DOHH2 (cell line): ENCODE measurements around the gene DAGLA.

Experiments
- H3F3A ChIP-seq: fragments of 200-600 bp; sonication (generic), shearing (Covaris generic); 2 replicates; pipeline ENCODE4 v1.6.0; 2016; ENCODE audit warnings: antibody characterized with exemption, mild to moderate bottlenecking; ENCODE audit not compliant: control insufficient read depth, insufficient read depth
- H3K27ac ChIP-seq: fragments of 200-600 bp; sonication (generic); 2 replicates; pipeline ENCODE4 v1.5.1; 2014; ENCODE audit warnings: low read depth, mild to moderate bottlenecking, low read length, moderate library complexity
- H3K27me3 ChIP-seq: fragments of 200-600 bp; sonication (generic); 2 replicates; pipeline ENCODE4 v1.6.1; 2014; ENCODE audit warnings: mild to moderate bottlenecking, low read length, mixed read lengths; ENCODE audit not compliant: control insufficient read depth
- H3K36me3 ChIP-seq: fragments of 200-600 bp; sonication (generic); 2 replicates; pipeline ENCODE4 v1.6.1; 2014; ENCODE audit warnings: mild to moderate bottlenecking, low read length, moderate library complexity, mixed read lengths; ENCODE audit not compliant: control insufficient read depth
- H3K4me1 ChIP-seq: fragments of 200-600 bp; sonication (generic); 2 replicates; pipeline ENCODE4 v1.6.1; 2014; ENCODE audit warnings: mild to moderate bottlenecking, low read length, mixed read lengths; ENCODE audit not compliant: control insufficient read depth
- H3K4me2 ChIP-seq: fragments of 200-600 bp; sonication (generic); 2 replicates; pipeline ENCODE4 v1.6.0; 2014; ENCODE audit warnings: mild to moderate bottlenecking, low read length, moderate library complexity
- H3K4me3 ChIP-seq: fragments of 200-600 bp; sonication (generic); 2 replicates; pipeline ENCODE4 v1.5.1; 2014; ENCODE audit warnings: mild to moderate bottlenecking, low read length, mixed read lengths
- H3K79me2 ChIP-seq: fragments of 200-600 bp; sonication (generic); 2 replicates; pipeline ENCODE4 v1.6.1; 2014; ENCODE audit warnings: mild to moderate bottlenecking, low read length, mixed read lengths; ENCODE audit not compliant: control insufficient read depth
- H3K9me2 ChIP-seq: fragments of 200-600 bp; sonication (generic); replicated peaks from 2 replicates; pipeline ENCODE4 v1.6.1; 2014; ENCODE audit warnings: mild to moderate bottlenecking, low read length, mixed read lengths; ENCODE audit not compliant: control insufficient read depth
- H3K9me3 ChIP-seq: fragments of 200-600 bp; sonication (generic); 2 replicates; pipeline ENCODE4 v1.6.1; 2014; ENCODE audit warnings: antibody characterized with exemption, low read length, mixed read lengths; ENCODE audit not compliant: control insufficient read depth, insufficient read depth
- H4K20me1 ChIP-seq: fragments of 200-600 bp; sonication (generic); 2 replicates; pipeline ENCODE4 v1.6.0; 2014; ENCODE audit warnings: low read depth, mild to moderate bottlenecking, antibody characterized with exemption, low read length, moderate library complexity; ENCODE audit not compliant: control insufficient read depth, insufficient read depth
- CTCF ChIP-seq: fragments of 200-600 bp; sonication (generic); IDR thresholded peaks from one replicate; pipeline ENCODE4 v1.5.1; 2014; ENCODE audit warnings: antibody characterized with exemption, mild to moderate bottlenecking, low read depth, low read length; ENCODE audit not compliant: poor library complexity, severe bottlenecking
- EZH2phosphoT487 ChIP-seq: fragments of 200-600 bp; sonication (generic); IDR thresholded peaks from 2 replicates; pipeline ENCODE4 v1.6.1; 2017; ENCODE audit warnings: borderline replicate concordance, mild to moderate bottlenecking, antibody characterized with exemption, low read length, moderate library complexity, mixed read lengths

Gene DAGLA

GRCh38 chr11:61686066-61686465 is 5.9 kb downstream of the DAGLA start:
- peaks cover 26% of the 10 kb centered on the region for H3K27me3 ChIP-seq
- TF ChIP-seq CTCF (no peak), EZH2phosphoT487 (no peak)

DNA sequence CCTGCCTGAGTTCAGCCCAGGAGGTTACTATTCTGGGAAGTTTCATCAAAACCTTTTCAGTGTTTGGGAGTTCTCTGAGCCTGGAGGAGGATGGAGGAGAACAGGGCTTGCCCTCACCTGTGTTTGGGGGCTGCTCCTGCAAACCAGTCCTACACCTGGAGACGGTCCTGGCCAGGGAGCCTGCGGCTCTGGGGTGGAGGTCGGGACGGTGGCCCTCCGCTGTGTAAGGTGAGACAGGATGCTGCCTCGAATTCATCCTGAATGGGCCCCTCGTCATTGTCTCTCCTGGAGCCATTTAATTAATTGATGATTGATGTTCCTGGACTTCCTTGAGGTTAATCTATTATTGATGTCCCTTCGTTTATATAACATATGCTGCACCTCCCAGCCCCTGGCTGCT is 6.3 kb downstream of the DAGLA start:
- Histone ChIP-seq H3K9me2 (no peaks in the 10 kb centered on the region), H3F3A (no peaks in the 10 kb centered on the region), H3K27ac (no peak overlapping the region), H3K36me3 (no peaks in the 10 kb centered on the region), H3K79me2 (no peaks in the 10 kb centered on the region), H3K4me2 (no peak overlapping the region), H3K4me1 (no peaks in the 10 kb centered on the region), H3K27me3 (peaks cover 27% of the 10 kb centered on the region), H4K20me1 (no peaks in the 10 kb centered on the region; the same call in 1 of the 2 replicates), H3K4me3 (no peak overlapping the region), H3K9me3 (no peaks in the 10 kb centered on the region)
- TF ChIP-seq CTCF (no peak), EZH2phosphoT487 (no peak)

More at GRCh38 chr11:61686066-61686465, 5.9 kb downstream of the DAGLA start:
- no peak overlapping the region for H3K27ac ChIP-seq
- no peaks in the 10 kb centered on the region for H3K79me2 ChIP-seq
- H3K9me2 ChIP-seq: no peaks in the 10 kb centered on the region
- H3K4me3 ChIP-seq: no peak overlapping the region
- H3K4me1 ChIP-seq: no peaks in the 10 kb centered on the region
- no peaks in the 10 kb centered on the region for H3F3A ChIP-seq
- no peaks in the 10 kb centered on the region for H3K36me3 ChIP-seq
- H3K9me3 ChIP-seq: no peaks in the 10 kb centered on the region
- H3K4me2 ChIP-seq: no peak overlapping the region
- H4K20me1 ChIP-seq: no peaks in the 10 kb centered on the region; the same call in 1 of the 2 replicates

DNA sequence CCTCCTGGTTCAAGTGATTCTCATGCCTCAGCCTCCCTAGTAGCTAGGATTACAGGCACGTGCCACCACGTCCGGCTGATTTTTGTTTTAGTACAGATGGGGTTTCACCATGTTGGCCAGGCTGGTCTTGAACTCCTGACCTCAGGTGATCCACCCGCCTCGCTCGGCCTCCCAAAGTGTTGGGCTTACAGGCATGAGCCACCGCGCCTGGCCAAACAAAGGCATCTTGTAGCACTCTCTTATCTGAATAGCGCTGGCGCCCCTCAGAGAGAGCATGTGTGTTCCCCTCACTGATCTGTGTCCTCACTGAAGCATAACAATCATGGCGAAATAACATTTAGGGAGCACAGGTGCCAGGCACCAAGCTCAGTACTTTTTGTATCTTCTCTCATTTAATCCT is 7.2 kb downstream of the DAGLA start:
- no peaks in the 10 kb centered on the region for H3K9me2 ChIP-seq
- TF ChIP-seq EZH2phosphoT487: no peak
- no peak for TF ChIP-seq CTCF
- no peaks in the 10 kb centered on the region for H4K20me1 ChIP-seq
- no peak overlapping the region for H3K27ac ChIP-seq
- H3K79me2 ChIP-seq: no peaks in the 10 kb centered on the region
- no peak overlapping the region for H3K4me3 ChIP-seq
- H3K4me1 ChIP-seq: no peaks in the 10 kb centered on the region
- no peaks in the 10 kb centered on the region for H3F3A ChIP-seq
- no peak overlapping the region for H3K4me2 ChIP-seq
- H3K36me3 ChIP-seq: no peaks in the 10 kb centered on the region
- peaks cover 28% of the 10 kb centered on the region for H3K27me3 ChIP-seq
- no peaks in the 10 kb centered on the region for H3K9me3 ChIP-seq
